Naive thymus-derived CD4-positive, alpha-beta T cell (primary cell): ENCODE data around the gene SERPINB5. TPM values are rescaled to one million over a fixed set of nuclear protein-coding genes. Genes with fewer than 3 reads are reported as not detected.

Source experiments
- ATAC-seq: fragments of 150-1000 bp; cut with Tn5 transposase; 2 replicates; pipeline ENCODE4 v1.10.0; 2021; ENCODE audit warnings: mild to moderate bottlenecking, moderate library complexity
- CTCF ChIA-PET: fragments of 350-600 bp; sonication (Branson Sonifier 250); formaldehyde crosslinking; loops from one replicate; lab custom pipeline; 2021; ENCODE audit warnings: antibody characterized with exemption; lab: Charles Lee
- POLR2A ChIA-PET: fragments of 350-600 bp; sonication (Branson Sonifier 250); formaldehyde crosslinking; loops from one replicate; lab custom pipeline; 2021; ENCODE audit warnings: antibody characterized with exemption, inconsistent platforms; lab: Charles Lee
- DNase-seq, 9 donors: peaks; one replicate each; pipeline versions ENCODE4 v3.0.0 to v3.0.0-alpha.2; 2020 to 2022; ENCODE audit warnings: mixed read lengths in 1 of 9
- H3K27ac ChIP-seq: one replicate; pipeline ENCODE4 v1.7.0; 2013; ENCODE audit warnings: mild to moderate bottlenecking, low read depth, low read length, moderate library complexity
- H3K27me3 ChIP-seq, 2 donors: one replicate each; pipeline ENCODE4 v1.7.0; 2013; ENCODE audit warnings: low read length in 2 of 2, mild to moderate bottlenecking in 2 of 2, moderate library complexity in 2 of 2; ENCODE audit not compliant: control insufficient read depth in 2 of 2, insufficient read depth in 2 of 2
- H3K36me3 ChIP-seq, 3 experiments: 1 replicate in 2 of 3; 2 replicates in 1 of 3; pipeline ENCODE4 v1.7.0; 2013; ENCODE audit warnings: low read length in 3 of 3, mild to moderate bottlenecking in 3 of 3, moderate library complexity in 1 of 3; ENCODE audit not compliant: insufficient read depth in 3 of 3, control insufficient read depth in 2 of 3
- H3K4me1 ChIP-seq, 2 donors: one replicate each; pipeline ENCODE4 v1.7.0; 2013; ENCODE audit warnings: low read length in 2 of 2, mild to moderate bottlenecking in 2 of 2, moderate library complexity in 1 of 2; ENCODE audit not compliant: control insufficient read depth in 2 of 2, insufficient read depth in 2 of 2
- H3K4me3 ChIP-seq: 2 replicates; pipeline ENCODE4 v1.7.0; 2013; ENCODE audit warnings: mild to moderate bottlenecking, low read length
- H3K9me3 ChIP-seq, 3 experiments: 1 replicate in 2 of 3; 2 replicates in 1 of 3; pipeline ENCODE4 v1.7.0; 2013; ENCODE audit warnings: low read length in 3 of 3; ENCODE audit not compliant: control insufficient read depth in 2 of 3
- H3K27ac Mint-ChIP-seq, 9 donors: one replicate each; pipeline ENCODE4 v1.8.0; 2020 to 2022; ENCODE audit warnings: mixed read lengths in 9 of 9, mild to moderate bottlenecking in 8 of 9, moderate library complexity in 5 of 9, inconsistent platforms in 2 of 9
- H3K27me3 Mint-ChIP-seq, 5 donors: one replicate each; pipeline ENCODE4 v1.8.0; 2021 to 2022; ENCODE audit warnings: mixed read lengths in 5 of 5, mild to moderate bottlenecking in 1 of 5
- H3K36me3 Mint-ChIP-seq, 5 donors: one replicate each; pipeline ENCODE4 v1.8.0; 2020 to 2022; ENCODE audit warnings: mixed read lengths in 5 of 5, mild to moderate bottlenecking in 3 of 5, inconsistent platforms in 1 of 5
- H3K4me1 Mint-ChIP-seq, 7 donors: one replicate each; pipeline ENCODE4 v1.8.0; 2020 to 2022; ENCODE audit warnings: mixed read lengths in 7 of 7, mild to moderate bottlenecking in 3 of 7, inconsistent platforms in 1 of 7
- H3K4me3 Mint-ChIP-seq, 10 donors: one replicate each; pipeline ENCODE4 v1.8.0; 2020 to 2022; ENCODE audit warnings: mild to moderate bottlenecking in 10 of 10, mixed read lengths in 10 of 10, moderate library complexity in 6 of 10, inconsistent platforms in 2 of 10
- H3K9me3 Mint-ChIP-seq, 11 donors: one replicate each; pipeline ENCODE4 v1.8.0; 2020 to 2022; ENCODE audit warnings: mixed read lengths in 11 of 11, mild to moderate bottlenecking in 4 of 11, inconsistent platforms in 1 of 11, moderate library complexity in 1 of 11
- intact Hi-C, 2 donors: fragments of 100-400 bp; cut with micrococcal nuclease; formaldehyde crosslinking; loops; one replicate each; pipeline ENCODE4 v1.15.1; 2023
- polyA plus RNA-seq, 2 donors: library from polyadenylated mRNA; unstranded; fragments of 300-500 nt; fragmentation: Illumina TruSeq; gene quantifications; one replicate each; pipeline ENCODE4 v1.2.3, GENCODE V29; 2021
- total RNA-seq, 6 experiments: library from RNA in 5 of 6; stranded (reverse) in 5 of 6; gene quantifications; 1 replicate in 5 of 6; 2 replicates in 1 of 6; pipeline ENCODE4 v1.2.3 and lab custom pipeline; 2021 to 2026

Gene SERPINB5
- total and polyA plus RNA-seq, 7 experiments from 2014 or later = not detected

DNA sequence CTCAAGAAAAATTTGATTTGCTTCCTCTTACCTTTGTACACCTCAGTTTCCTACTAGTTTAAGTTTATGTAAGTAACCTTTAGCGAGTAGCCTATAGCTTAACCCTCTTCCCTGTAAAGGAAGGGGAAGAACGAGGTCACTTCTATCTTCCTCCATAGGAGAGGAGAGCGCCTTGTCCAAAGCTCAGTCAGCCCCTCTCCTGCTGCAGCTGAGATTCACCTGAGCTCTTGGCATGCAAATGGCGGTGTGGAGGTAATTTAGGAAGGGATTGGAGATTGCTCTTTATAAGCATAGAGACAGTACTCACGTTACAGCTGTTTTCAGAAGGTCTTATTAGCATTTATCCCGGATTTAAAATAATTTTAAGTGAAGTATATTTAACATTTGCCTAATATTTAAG, 37.6 kb downstream of the SERPINB5 start:
- H3K9me3 Mint-ChIP-seq = no peaks in the 10 kb centered on the region
- no peak overlapping the region for H3K4me3 Mint-ChIP-seq
- H3K27me3 ChIP-seq = no peaks in the 10 kb centered on the region
- intact Hi-C loops = no loop called here
- H3K36me3 Mint-ChIP-seq = no peaks in the 10 kb centered on the region
- H3K27ac ChIP-seq = no peak overlapping the region
- H3K27ac Mint-ChIP-seq = no peak overlapping the region
- peaks cover 0 to 7% (median 0%) of the 10 kb centered on the region in 7 donors for H3K4me1 Mint-ChIP-seq
- H3K4me1 ChIP-seq = no peaks in the 10 kb centered on the region
- H3K27me3 Mint-ChIP-seq = peaks cover 30 to 43% (median 35%) of the 10 kb centered on the region in 5 donors
- DNase-seq (no peak), ATAC-seq (no peak)
- ChIA-PET POLR2A (no interaction called here), CTCF (interaction anchor here (0.6 to 0.7 kb wide), 4 partner anchors 372 to 1421 kb away, joined by 3 read pairs; no protein-coding TSS in a partner anchor)
- H3K36me3 ChIP-seq = no peaks in the 10 kb centered on the region
- no peaks in the 10 kb centered on the region for H3K9me3 ChIP-seq
- H3K4me3 ChIP-seq = no peak overlapping the region

DNA sequence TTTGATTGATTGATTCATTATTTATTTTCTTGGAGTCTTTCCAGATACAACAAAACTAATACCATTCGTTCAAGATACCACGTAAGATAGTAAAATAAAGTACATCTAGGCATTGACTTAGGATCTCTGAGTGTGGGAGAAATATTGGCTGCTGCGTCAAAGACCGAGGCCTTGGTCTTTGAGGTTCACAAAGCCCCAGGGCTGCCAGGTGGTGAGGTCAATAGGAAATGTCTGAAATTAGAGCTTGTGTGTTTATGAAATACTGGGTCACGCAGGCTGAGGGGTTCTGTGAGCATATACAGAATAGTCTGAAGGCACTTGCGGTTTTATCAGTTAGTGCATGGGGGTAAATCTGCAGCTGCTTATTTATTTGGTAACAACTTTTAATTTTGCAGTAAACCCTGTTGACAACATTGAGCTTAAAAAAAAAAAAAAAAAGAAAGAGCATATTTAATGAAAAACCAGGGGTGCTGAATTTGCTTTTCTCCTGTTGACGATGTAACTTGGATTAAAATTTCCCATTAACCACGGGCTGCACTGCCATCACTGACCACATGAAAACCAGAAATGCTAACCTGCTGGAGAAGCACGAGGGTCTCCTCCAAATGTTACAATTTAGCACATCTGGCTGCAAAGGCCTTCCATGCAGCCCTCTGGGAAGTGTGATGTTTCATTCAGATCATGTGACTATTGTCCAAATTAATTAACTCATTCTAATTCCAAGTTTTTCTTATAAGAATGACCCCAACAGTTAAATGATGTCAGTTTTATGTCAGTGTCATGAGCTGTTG, 38.3 kb downstream of the SERPINB5 start:
- ChIA-PET CTCF (interaction anchor here (0.6 to 1.5 kb wide), 4 partner anchors 11 to 371 kb away, joined by 3 to 6 read pairs (median 3); no protein-coding TSS in a partner anchor), POLR2A (no interaction called here)
- Histone ChIP-seq H3K4me1 (no peaks in the 10 kb centered on the region), H3K9me3 (no peaks in the 10 kb centered on the region), H3K27me3 (no peaks in the 10 kb centered on the region), H3K4me3 (no peak overlapping the region), H3K36me3 (no peaks in the 10 kb centered on the region), H3K27ac (no peak overlapping the region)
- H3K27ac Mint-ChIP-seq = no peak overlapping the region
- ATAC-seq = no peak
- H3K27me3 Mint-ChIP-seq = peaks cover 27 to 42% (median 34%) of the 10 kb centered on the region in 5 donors
- intact Hi-C loops = loop anchor here in 1 of 2 donors (5.0 kb wide), 1 partner anchor 162 kb away; no protein-coding TSS in a partner anchor
- DNase-seq = no peak
- H3K4me1 Mint-ChIP-seq = peaks cover 0 to 7% (median 0%) of the 10 kb centered on the region in 7 donors
- H3K4me3 Mint-ChIP-seq = no peak overlapping the region
- H3K36me3 Mint-ChIP-seq = no peaks in the 10 kb centered on the region
- no peaks in the 10 kb centered on the region for H3K9me3 Mint-ChIP-seq

DNA sequence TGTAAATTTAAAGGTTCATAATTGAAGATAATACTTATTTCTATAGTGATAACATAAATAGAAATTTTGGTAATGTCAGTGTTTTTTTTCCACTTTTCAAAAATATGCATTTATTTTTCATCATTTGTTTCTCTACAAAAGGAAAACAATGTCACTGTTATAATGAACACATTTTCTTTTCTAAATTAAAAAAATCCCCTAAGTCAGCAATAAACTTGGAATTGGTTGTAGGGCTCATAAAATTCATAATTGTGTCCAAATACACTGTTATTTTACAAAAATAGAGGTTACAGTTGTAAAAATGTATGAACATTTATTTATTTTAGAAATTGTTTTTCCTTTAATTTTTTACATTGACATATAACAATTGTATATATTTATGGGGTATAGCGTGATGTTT, 39.0 kb downstream of the SERPINB5 start:
- ChIA-PET POLR2A (no interaction called here), CTCF (interaction anchor here (1.1 to 1.5 kb wide), 2 partner anchors 11 to 23 kb away, joined by 3 read pairs; no protein-coding TSS in a partner anchor)
- DNase-seq = no peak
- no peaks in the 10 kb centered on the region for H3K36me3 Mint-ChIP-seq
- H3K9me3 Mint-ChIP-seq = no peaks in the 10 kb centered on the region
- ATAC-seq = no peak
- Histone ChIP-seq H3K36me3 (no peaks in the 10 kb centered on the region), H3K27me3 (no peaks in the 10 kb centered on the region), H3K4me1 (no peaks in the 10 kb centered on the region), H3K9me3 (no peaks in the 10 kb centered on the region), H3K4me3 (no peak overlapping the region), H3K27ac (no peak overlapping the region)
- H3K27me3 Mint-ChIP-seq = peaks cover 23 to 36% (median 35%) of the 10 kb centered on the region in 5 donors
- intact Hi-C loops = loop anchor here in 1 of 2 donors (2.0 to 5.0 kb wide), 2 partner anchors 162 to 479 kb away; no protein-coding TSS in a partner anchor
- peaks cover 0 to 7% (median 0%) of the 10 kb centered on the region in 7 donors for H3K4me1 Mint-ChIP-seq
- no peak overlapping the region for H3K4me3 Mint-ChIP-seq
- H3K27ac Mint-ChIP-seq = no peak overlapping the region

DNA sequence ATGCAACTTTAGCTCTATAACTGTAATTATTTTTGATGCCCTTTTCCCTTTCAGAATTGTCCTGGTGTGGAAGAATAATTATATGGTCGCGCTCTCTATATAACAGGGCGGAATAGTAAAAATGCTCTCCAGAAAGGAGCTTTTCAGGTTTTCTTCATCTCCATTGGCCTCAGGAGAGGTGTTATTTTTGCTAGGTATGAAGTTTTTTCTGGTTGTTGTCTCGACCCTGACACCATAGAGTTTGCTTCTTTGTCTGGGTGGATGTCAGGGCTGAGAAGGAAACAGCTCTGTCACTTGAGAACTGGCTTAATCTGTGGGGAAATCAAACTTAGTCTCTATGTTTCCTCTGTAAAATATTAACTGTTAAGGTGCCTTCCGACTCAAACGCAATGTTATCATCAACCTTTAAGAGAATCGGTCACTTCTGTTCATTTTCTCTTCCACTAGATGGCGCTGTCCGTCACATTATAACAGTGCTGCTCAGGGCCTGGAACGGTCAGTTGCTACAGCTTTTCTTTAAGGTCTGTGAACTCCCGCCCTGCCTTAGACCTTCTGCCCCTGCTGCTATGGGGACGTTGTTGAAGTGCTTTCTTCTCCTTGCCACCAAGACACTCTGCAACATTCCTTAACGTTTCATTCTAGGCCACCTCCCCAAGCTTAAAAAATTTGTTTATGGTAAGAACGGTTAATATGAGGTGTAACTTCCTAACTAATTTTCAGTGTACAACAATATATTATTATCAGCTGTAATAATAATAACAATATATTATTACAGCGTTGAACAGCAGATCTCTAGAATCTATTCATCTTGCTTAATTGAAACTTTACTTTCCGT, 41.6 kb downstream of the SERPINB5 start:
- CTCF ChIA-PET = interaction anchor here (0.7 to 2.1 kb wide), 9 partner anchors 10 to 463 kb away, joined by 3 to 8 read pairs (median 4); no protein-coding TSS in a partner anchor
- Mint-ChIP-seq H3K27me3 (peaks cover 14 to 37% (median 21%) of the 10 kb centered on the region in 5 donors), H3K36me3 (no peaks in the 10 kb centered on the region), H3K4me1 (peaks cover 0 to 7% (median 0%) of the 10 kb centered on the region in 7 donors), H3K4me3 (no peak overlapping the region), H3K27ac (no peak overlapping the region), H3K9me3 (peaks cover 0 to 2% (median 0%) of the 10 kb centered on the region in 11 donors)
- Histone ChIP-seq H3K36me3 (no peaks in the 10 kb centered on the region), H3K27me3 (no peaks in the 10 kb centered on the region), H3K4me1 (no peaks in the 10 kb centered on the region), H3K4me3 (no peak overlapping the region), H3K27ac (no peak overlapping the region), H3K9me3 (no peaks in the 10 kb centered on the region)
- ATAC-seq (peak; percentile 76), DNase-seq (peak in 8 of 9 donors; percentile 13 to 62 (median 52))
- POLR2A ChIA-PET = no interaction called here
- intact Hi-C loops = loop anchor here (1.0 to 5.0 kb wide), 8 partner anchors 60 to 477 kb away; no protein-coding TSS in a partner anchor

DNA sequence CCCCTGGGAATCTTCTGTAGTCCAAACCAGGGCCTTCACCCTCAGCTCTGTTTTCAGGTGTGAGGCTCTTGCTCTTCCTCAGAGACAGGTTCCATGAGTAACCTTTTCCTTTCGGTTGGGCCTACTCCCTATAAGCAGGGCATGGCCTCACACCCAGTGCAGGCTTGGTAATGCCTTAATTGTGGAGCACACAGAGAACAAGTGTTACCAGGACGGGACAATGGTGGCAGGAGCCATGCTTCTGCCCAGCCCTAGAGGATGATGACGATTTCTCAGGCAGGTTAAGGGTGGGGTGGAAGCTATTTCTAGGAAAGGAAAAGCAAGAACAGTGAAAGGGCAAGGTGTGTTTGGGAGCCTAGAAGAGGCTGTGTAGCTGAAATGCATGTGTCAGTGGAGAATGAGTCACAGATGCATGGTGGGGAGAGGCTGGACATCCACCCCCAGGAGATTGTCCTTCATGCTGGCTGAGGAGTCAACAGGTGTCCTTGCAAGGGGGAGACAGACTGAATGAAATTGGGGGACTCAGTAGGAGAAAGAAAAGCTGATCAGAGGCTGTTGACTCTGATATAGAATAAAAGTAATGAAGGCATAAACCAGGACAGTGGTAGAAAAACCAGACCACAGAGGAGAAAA, 43.4 kb downstream of the SERPINB5 start:
- peaks cover 12 to 35% (median 20%) of the 10 kb centered on the region in 5 donors for H3K27me3 Mint-ChIP-seq
- intact Hi-C loops = no loop called here
- ATAC-seq (no peak), DNase-seq (no peak)
- no peak overlapping the region for H3K27ac Mint-ChIP-seq
- peaks cover 0 to 7% (median 0%) of the 10 kb centered on the region in 7 donors for H3K4me1 Mint-ChIP-seq
- POLR2A ChIA-PET = no interaction called here
- Histone ChIP-seq H3K4me1 (no peaks in the 10 kb centered on the region), H3K27ac (no peak overlapping the region), H3K27me3 (no peaks in the 10 kb centered on the region), H3K4me3 (no peak overlapping the region), H3K9me3 (no peaks in the 10 kb centered on the region), H3K36me3 (no peaks in the 10 kb centered on the region)
- H3K36me3 Mint-ChIP-seq = no peaks in the 10 kb centered on the region
- peaks cover 0 to 4% (median 0%) of the 10 kb centered on the region in 11 donors for H3K9me3 Mint-ChIP-seq
- H3K4me3 Mint-ChIP-seq = no peak overlapping the region
- CTCF ChIA-PET = interaction anchor here (1.0 kb wide), 1 partner anchor 416 kb away, joined by 3 read pairs; no protein-coding TSS in a partner anchor

DNA sequence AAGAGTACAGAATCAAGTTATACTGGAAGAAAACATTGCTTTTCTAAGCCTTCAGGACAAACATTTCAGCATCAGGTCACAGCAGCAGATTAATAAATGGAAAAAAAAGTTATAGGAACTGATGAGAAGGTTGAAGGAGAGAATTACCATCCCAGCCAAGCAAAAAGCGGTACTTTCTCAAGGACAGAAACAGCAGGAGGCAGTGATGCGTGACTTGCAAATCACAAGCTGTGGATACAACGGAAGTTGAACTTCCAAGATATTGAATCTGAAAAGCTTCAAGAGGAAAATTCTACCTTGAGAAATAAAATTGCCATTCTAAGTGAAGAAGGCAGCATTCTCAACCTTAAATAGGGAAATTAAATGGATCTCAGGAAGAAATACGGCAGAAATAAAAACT, 46.9 kb downstream of the SERPINB5 start:
- Histone ChIP-seq H3K9me3 (no peaks in the 10 kb centered on the region), H3K27me3 (no peaks in the 10 kb centered on the region), H3K27ac (no peak overlapping the region), H3K4me1 (no peaks in the 10 kb centered on the region), H3K4me3 (no peak overlapping the region), H3K36me3 (no peaks in the 10 kb centered on the region)
- Mint-ChIP-seq H3K4me3 (no peak overlapping the region), H3K36me3 (no peaks in the 10 kb centered on the region), H3K27me3 (peaks cover 6 to 32% (median 15%) of the 10 kb centered on the region in 5 donors), H3K27ac (no peak overlapping the region), H3K9me3 (peaks cover 0 to 4% (median 0%) of the 10 kb centered on the region in 11 donors), H3K4me1 (peaks cover 0 to under 1% (median 0%) of the 10 kb centered on the region in 7 donors)
- no peak for DNase-seq
- ChIA-PET POLR2A (interaction anchor here (0.7 kb wide), 1 partner anchor 443 kb away, joined by 5 read pairs; no protein-coding TSS in a partner anchor), CTCF (no interaction called here)
- no peak for ATAC-seq
- intact Hi-C loops = no loop called here
